ENCODE data around the gene ZNF581.
A peak's percentile ranks its signal among the peaks of the same experiment; 100 is the strongest.

ZNF581 gene

DNA sequence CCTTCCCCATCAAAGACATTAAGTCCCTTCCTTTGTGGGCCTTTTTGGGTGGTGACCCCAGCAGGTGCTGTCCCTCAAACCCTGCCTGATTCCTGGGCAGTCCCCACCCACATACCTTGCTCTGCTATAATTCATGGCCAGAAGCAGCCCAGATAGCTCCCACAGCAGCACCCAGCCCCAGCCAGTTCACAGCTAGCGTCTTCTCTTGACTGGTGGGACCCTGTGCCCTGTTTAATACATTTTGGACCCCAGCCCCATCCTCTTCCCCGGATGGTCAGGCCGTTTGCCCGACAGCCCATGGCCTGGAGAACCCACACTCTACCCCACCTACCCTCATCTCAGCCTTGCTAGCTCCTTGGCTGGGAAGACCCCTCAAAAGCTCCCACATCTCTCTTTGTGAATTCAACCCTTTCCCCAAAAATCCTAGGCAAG lies 6.7 kb downstream of the ZNF581 start:
- DNase-seq, result no peak

- no peak for DNase-seq
Measured at GRCh38 chr19:55650602-55651230, 7.3 kb downstream of the ZNF581 start.

- no peak for DNase-seq
Measured at GRCh38 chr19:55651236-55651635, 7.8 kb downstream of the ZNF581 start.

GRCh38 chr19:55652311-55653128 lies 9.1 kb downstream of the ZNF581 start:
- no peak for DNase-seq

DNA sequence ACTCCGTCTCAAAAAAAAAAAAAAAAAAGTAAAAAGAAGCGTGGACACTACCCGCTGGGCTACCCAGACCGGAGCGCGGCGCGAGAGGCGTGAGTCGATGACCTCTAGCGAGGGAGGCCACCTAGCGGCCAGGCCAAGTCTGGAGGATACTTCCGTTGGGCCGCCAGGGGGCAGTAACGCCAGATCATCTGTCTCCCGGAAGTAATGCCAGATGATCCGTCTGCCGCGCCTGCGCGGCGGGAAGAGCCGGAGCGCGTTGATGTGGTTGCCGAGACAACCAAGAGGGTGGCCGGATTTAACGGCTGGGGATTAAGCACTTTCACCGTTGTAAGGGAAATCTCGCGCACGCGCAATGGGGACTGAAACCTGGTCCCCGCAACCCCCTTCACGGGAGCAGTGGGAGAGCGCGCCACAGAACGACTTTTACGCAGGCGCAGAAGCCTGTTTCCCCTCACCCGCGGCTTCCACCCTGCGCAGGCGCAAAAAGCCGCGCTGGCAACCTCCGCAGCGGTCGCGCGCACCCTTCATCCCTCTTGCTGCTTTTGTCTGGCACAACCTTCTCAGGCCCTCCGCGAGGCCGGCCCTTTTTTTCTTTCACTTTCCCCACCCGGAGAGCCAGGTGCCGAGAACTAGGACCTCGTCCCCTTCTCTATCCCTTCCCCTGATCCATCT lies 10.3 kb downstream of the ZNF581 start:
- DNase-seq, result peak; percentile 97

DNA sequence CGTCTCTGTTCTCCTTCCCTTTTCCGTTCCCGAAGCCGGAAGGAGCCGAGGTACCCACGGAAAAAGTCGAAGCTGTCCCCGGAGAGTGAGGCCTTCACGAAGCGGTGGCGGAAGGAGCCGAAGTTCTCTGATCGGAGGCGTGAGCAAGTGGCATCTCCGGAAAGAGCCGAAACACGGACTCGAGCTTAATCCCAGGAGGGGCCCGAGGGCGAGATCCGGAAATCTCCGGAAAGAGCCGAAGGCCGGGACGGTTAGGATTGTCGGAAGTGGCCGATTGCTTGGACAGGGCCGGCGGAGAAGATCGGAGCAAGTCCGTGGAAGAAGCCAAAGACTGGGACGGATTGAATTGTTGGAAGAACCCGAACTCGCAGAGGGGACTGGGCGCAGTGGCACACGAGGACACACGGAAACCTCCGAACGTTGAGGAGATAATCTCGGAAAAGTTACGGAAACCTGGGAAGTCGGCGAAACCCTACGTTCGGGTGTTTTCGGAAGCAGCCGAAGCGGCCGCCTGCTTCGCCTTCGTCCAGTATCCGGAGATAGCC lies 10.9 kb downstream of the ZNF581 start:
- peak; percentile 96 for DNase-seq

DNA sequence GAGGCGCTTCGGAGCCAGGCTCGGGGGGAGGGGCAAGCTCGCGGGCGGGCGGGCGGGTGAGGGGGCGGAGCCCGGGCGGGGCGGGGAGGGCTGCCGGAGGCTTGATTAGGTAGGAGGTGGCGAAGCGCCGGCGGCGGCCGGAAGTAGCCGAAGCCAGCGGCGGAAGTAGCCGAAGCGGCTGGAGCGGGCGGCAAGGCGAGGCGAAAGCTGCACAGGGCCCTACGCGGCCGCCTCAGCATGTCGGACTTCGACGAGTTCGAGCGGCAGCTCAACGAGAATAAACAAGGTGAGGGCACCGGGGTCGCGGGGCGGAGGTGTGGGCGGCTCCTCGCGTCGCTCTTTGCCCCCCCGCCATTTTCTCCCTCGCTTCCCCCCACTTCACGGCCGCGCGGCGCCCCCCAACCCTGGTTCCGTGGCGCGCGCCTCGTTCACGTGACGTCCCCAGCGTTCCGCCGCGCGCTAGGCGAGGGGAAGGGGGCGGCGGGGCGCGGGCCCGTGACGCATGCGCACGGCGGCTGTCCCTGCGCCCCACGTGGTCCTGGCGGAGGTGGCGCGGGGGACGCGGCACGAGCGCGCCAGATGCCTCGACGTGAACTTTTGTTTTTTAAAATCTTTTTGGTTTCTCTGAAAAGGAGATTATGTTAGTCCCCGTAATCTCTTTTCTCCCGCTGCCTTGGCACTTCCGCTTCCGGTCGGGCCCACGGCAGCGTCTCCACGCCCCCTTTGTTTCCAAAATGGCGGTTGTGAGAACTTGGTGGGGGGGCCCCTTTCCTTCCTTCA lies 11.6 kb downstream of the ZNF581 start, which contains the start of gene U2AF2:
Gene U2AF2, plus strand, starts transcription at position 168 of the 780 bp plus-strand sequence. Its CDS starts 70 bp downstream, at position 238.
- DNase-seq, result peak; percentile 59

DNA sequence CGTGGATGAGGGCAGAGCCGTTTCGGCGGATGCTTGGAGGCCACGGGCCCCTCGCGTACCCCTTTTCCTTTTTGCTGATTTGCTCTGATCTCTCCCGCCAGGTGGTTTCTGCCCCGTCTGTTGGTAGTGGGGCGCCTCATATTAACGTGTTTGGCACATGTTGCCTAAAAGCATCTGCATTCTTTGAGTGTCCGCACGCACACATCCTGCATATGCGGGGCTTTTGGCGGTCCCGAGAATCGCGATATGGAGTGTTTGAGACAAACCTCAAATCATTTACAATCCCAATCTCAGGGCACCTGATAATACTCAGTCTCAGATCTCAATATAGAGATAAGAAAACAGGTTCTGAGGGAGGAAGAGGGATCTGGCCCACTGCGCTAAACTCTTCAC lies 12.2 kb downstream of the ZNF581 start:
- no peak for DNase-seq

DNA sequence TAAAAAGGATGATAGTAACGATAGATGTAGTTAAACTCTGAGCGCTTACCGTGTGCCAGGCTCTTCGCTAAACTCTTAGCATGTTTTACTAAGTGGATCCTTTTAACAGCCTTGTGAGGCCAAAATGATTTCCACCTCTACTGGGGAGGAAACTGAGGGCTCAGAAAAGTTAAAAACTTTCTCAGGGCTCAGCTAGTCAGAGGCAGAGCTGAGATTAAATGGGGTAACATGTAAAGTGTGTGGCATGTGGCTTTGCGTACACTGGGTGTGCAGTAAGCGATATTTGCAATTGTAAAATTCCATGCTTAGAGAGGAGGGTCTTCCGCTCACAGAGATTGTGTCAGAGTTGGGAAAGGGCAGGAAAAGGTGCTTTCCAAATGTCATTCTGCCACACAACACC lies 13.1 kb downstream of the ZNF581 start:
- DNase-seq, result no peak

DNA sequence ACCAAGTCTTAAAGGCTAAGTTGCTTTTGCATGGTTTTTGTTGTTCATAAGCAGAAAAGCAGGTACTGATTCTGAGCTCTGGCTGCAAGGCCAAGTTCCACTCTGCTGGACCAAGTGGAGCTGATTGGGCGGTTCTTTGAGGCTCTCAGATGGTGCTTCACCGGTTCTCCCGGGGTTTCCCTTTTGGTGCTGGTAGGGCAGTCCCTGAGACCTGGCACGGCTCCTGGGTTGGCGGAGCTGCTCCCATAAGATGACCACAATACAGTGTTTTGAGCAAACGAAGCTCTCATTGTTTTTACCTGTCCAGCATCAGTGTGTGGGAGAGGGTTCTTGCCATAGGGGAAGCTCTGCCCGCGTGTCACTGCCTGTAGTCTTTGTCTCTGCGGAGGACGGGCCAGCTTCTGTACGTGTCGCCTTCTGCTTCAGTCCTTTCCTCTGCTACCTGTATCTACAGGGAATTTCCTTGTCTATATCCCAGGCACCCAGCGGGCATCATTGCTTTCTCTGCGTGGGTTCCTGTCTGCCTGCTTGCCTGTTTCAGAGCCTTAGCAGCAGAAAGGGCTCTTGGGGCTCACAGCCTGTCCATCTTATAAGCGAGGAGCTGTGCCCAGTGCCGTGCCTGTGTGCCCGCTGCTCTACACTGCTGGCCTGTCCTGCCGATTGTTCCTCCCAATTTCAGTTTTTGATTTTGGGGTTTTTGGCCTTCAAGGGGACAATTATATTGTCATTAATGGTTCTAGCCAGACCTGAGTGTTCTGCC lies 13.7 kb downstream of the ZNF581 start:
- DNase-seq, result no peak

GRCh38 chr19:55658846-55659459 lies 15.5 kb downstream of the ZNF581 start:
- DNase-seq, result no peak

GRCh38 chr19:55659822-55660221 lies 16.4 kb downstream of the ZNF581 start:
- DNase-seq, result no peak

DNA sequence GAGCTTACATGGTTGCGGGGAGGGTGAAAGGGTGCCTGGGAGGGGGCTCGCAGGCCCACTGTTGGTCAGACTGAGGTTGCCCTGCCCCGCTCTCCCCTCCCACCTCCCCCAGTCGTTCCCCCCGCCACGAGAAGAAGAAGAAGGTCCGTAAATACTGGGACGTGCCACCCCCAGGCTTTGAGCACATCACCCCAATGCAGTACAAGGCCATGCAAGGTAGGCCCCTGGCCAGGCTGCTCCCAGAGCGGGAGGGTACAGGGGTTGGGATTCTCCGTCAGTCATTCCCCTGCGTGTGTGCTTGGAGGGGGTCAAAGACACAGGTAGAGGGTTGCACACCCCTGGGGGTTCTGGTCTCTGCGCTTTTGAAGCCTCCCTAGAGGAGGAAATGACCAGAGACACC lies 17.0 kb downstream of the ZNF581 start:
- DNase-seq, result no peak

- DNase-seq, result no peak
Measured at GRCh38 chr19:55660991-55661390, 17.5 kb downstream of the ZNF581 start.

- no peak for DNase-seq
Measured at GRCh38 chr19:55661826-55662225, 18.4 kb downstream of the ZNF581 start.

GRCh38 chr19:55663846-55664536 lies 20.5 kb downstream of the ZNF581 start:
- no peak for DNase-seq

DNA sequence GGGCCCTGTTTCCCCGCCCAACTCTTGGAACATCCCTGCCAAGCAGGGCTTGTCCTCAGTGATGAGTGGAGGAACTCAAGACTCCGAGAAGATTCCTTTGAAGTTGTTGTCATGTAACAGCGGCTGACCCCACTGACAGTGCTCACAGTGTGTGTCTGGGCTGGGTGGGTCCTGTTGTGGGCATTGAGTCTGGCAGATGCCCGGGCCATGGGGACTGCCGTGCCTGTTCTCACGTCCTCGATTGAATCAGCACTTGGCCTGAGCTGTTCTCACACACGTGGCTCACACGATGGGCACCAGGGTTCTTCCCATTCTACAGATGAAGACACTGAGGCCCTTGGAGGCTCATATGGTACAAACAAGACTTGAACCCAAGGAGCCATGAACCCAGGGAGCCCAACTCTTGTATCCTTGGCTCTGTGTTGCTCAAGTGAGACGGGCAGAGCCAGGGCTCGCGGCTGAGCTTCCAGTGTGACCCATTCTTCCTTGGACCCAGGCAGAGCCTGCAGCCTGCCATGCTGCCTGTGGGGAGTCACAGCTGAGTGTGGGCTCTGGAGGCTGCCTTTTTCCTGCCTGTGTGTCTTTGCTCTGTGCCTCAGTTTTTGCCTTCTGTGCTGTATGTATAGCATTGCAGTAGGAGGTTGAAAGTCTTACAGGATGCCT lies 23.0 kb downstream of the ZNF581 start:
- no peak for DNase-seq

- no peak for DNase-seq
Measured at GRCh38 chr19:55667006-55667381, 23.5 kb downstream of the ZNF581 start.

DNA sequence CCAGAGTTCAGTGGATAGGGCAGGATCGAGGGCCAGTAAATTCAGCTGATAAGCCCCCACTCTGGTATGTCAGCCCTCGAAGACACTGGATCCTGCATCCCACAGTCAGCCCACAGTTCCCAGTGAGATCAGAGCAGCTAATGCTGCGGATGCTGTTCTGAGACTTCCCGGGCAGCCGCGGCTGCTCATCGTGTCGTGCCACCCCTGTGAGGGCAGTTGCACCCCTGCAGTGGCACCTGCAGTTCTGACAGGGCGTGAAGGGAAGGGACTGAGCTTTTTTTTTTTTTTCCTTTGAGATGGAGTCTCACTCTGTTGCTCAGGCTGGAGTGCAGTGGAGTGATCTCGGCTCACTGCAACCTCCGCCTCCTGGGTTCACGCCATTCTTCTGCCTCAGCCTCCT lies 24.1 kb downstream of the ZNF581 start:
- no peak for DNase-seq

- DNase-seq, result no peak
Measured at GRCh38 chr19:55667958-55668357, 24.5 kb downstream of the ZNF581 start.

Data from NCI-H2029 treated with DMSO at 0.1 percent for 48 hours (cell line).